ENCODE results near the gene C19orf25. TPM values are rescaled to one million over a fixed set of nuclear protein-coding genes. Genes with fewer than 3 reads are reported as not detected.

Gene C19orf25
- total and polyA plus RNA-seq, 2 of the 13 experiments (the other 11 are each of a cell fraction or from before 2014, with no cell fraction given), result 14.2 to 32.4 TPM

DNA sequence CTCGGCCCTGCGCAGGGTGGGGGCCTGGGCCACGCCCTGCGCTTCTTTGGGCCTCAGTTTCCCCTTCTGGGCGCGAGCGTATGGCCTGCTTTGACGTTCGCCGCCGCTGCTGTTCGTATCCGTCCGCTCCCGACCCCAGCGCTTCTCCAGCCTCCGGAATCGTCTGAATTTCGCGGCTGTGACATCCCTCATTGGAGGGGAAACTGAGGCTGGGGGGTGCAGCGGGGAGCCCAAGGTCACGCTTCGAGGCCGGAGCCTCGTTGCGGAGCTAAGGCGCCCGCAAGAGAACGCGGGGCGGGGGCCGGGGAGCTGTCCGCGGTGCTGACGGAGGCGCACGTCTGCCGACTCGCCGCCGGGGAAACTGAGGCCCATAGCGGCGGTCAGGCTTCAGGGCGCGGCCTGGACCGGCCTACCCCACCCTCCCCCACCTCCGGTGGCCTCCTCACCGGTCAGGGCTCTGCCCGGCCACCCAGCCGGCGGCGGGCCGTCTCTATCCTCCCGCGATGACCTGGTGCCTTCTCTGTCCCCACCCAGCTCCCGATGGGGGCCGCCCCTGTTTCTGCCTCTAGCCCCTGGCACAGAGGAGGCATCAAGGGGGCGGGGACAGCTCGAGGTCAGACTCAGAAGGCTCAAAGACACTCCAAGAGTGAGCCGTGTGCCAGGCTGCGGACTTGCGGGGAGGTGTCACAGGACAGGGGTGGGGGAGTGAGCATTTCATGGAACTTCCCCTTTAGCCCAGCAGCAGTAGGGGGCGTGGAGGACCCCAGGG is 32.1 kb downstream of the C19orf25 start (continued):
- TF ChIP-seq TRIM24 (CRISPR knock-in tag; IDR thresholded peaks at IDR 0.05), result no peak
- TF ChIP-seq, protein P1, sequence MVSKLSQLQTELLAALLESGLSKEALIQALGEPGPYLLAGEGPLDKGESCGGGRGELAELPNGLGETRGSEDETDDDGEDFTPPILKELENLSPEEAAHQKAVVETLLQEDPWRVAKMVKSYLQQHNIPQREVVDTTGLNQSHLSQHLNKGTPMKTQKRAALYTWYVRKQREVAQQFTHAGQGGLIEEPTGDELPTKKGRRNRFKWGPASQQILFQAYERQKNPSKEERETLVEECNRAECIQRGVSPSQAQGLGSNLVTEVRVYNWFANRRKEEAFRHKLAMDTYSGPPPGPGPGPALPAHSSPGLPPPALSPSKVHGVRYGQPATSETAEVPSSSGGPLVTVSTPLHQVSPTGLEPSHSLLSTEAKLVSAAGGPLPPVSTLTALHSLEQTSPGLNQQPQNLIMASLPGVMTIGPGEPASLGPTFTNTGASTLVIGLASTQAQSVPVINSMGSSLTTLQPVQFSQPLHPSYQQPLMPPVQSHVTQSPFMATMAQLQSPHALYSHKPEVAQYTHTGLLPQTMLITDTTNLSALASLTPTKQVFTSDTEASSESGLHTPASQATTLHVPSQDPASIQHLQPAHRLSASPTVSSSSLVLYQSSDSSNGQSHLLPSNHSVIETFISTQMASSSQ (IDR thresholded peaks at IDR 0.05; ENCODE audit: low read depth), result no peak
- TF ChIP-seq, protein P1 (CRISPR knock-in tag; IDR thresholded peaks at IDR 0.05; ENCODE audit: borderline replicate concordance), result no peak
- TF ChIP-seq ISL2 (CRISPR knock-in tag; IDR thresholded peaks at IDR 0.05), result 0 out of 2 replicates have a peak, but pooled peaks have one; percentile 38
- peak; percentile 15; the same call in 1 of the 2 replicates for TF ChIP-seq SOX5 (CRISPR knock-in tag; IDR thresholded peaks at IDR 0.05; ENCODE audit: borderline replicate concordance)
- TF ChIP-seq, protein P2, sequence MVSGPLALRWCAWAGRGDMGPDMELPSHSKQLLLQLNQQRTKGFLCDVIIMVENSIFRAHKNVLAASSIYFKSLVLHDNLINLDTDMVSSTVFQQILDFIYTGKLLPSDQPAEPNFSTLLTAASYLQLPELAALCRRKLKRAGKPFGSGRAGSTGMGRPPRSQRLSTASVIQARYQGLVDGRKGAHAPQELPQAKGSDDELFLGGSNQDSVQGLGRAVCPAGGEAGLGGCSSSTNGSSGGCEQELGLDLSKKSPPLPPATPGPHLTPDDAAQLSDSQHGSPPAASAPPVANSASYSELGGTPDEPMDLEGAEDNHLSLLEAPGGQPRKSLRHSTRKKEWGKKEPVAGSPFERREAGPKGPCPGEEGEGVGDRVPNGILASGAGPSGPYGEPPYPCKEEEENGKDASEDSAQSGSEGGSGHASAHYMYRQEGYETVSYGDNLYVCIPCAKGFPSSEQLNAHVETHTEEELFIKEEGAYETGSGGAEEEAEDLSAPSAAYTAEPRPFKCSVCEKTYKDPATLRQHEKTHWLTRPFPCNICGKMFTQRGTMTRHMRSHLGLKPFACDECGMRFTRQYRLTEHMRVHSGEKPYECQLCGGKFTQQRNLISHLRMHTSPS (CRISPR knock-in tag; IDR thresholded peaks at IDR 0.05; ENCODE audit: low read depth), result no peak
- TF ChIP-seq MAZ (IDR thresholded peaks at IDR 0.05; ENCODE audit: borderline replicate concordance, low read depth, low read length), result no peak
- TF ChIP-seq MAZ (CRISPR knock-in tag; IDR thresholded peaks at IDR 0.05; ENCODE audit: low read depth), result no peak
- no peak for TF ChIP-seq NBN (conservative IDR thresholded peaks at IDR 0.05)
- TF ChIP-seq ZNF788 (CRISPR knock-in tag; IDR thresholded peaks at IDR 0.05; ENCODE audit: borderline replicate concordance), result no peak
- no peak for TF ChIP-seq HNRNPL (IDR thresholded peaks at IDR 0.05; ENCODE audit: low read depth, low read length)
- TF ChIP-seq ZNF484 (CRISPR knock-in tag; IDR thresholded peaks at IDR 0.05; ENCODE audit: borderline replicate concordance, low read depth), result no peak
- TF ChIP-seq ZNF720 (CRISPR knock-in tag; IDR thresholded peaks at IDR 0.05), result no peak
- TF ChIP-seq, protein P3, sequence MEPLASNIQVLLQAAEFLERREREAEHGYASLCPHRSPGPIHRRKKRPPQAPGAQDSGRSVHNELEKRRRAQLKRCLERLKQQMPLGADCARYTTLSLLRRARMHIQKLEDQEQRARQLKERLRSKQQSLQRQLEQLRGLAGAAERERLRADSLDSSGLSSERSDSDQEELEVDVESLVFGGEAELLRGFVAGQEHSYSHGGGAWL (CRISPR knock-in tag; IDR thresholded peaks at IDR 0.05), result peak; percentile 83
- no peak for TF ChIP-seq ZNF766 (CRISPR knock-in tag; IDR thresholded peaks at IDR 0.05; ENCODE audit: borderline replicate concordance)
- TF ChIP-seq ZNF552 (CRISPR knock-in tag; IDR thresholded peaks at IDR 0.05; ENCODE audit: borderline replicate concordance), result no peak
- no peak for TF ChIP-seq FOXM1 (CRISPR knock-in tag; IDR thresholded peaks at IDR 0.05)
- TF ChIP-seq TAF15 (IDR thresholded peaks at IDR 0.05; ENCODE audit: low read depth, low read length, poor library complexity, severe bottlenecking), result no peak
- no peak for TF ChIP-seq ARNT2 (CRISPR knock-in tag; IDR thresholded peaks at IDR 0.05; ENCODE audit: low read depth)
- TF ChIP-seq, protein P4, sequence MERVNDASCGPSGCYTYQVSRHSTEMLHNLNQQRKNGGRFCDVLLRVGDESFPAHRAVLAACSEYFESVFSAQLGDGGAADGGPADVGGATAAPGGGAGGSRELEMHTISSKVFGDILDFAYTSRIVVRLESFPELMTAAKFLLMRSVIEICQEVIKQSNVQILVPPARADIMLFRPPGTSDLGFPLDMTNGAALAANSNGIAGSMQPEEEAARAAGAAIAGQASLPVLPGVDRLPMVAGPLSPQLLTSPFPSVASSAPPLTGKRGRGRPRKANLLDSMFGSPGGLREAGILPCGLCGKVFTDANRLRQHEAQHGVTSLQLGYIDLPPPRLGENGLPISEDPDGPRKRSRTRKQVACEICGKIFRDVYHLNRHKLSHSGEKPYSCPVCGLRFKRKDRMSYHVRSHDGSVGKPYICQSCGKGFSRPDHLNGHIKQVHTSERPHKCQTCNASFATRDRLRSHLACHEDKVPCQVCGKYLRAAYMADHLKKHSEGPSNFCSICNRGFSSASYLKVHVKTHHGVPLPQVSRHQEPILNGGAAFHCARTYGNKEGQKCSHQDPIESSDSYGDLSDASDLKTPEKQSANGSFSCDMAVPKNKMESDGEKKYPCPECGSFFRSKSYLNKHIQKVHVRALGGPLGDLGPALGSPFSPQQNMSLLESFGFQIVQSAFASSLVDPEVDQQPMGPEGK (CRISPR knock-in tag; IDR thresholded peaks at IDR 0.05), result peak; percentile 44; the same call in 1 of the 2 replicates
- no peak for TF ChIP-seq ZEB1 (IDR thresholded peaks at IDR 0.05; ENCODE audit: insufficient replicate concordance, low read depth)
- no peak for TF ChIP-seq ZNF138 (CRISPR knock-in tag; IDR thresholded peaks at IDR 0.05; ENCODE audit: low read depth)
